Neural crest cell (in vitro differentiated cells): ENCODE results near the gene TMED1. TPM values are rescaled to one million over a fixed set of nuclear protein-coding genes. Genes with fewer than 3 reads are reported as not detected.
"Not testable (repeated sequence)": the region's sequence is repeated elsewhere in the genome, so short reads cannot be mapped to it uniquely, and the experiment has no call there.

Source experiments
- DNase-seq: peaks from one replicate; pipeline ENCODE4 v3.0.0; 2021; ENCODE audit warnings: low read depth, mixed read lengths, low spot score
- H3K27ac Mint-ChIP-seq: one replicate; pipeline ENCODE4 v1.8.0; 2021; ENCODE audit warnings: mild to moderate bottlenecking, mixed read lengths; ENCODE audit not compliant: unreplicated experiment
- H3K27me3 Mint-ChIP-seq: 2 replicates; pipeline ENCODE4 v1.8.0; 2021; ENCODE audit warnings: low read depth, mild to moderate bottlenecking, mixed read lengths
- H3K36me3 Mint-ChIP-seq: 2 replicates; pipeline ENCODE4 v1.8.0; 2021; ENCODE audit warnings: low read depth, mild to moderate bottlenecking, mixed read lengths
- H3K4me1 Mint-ChIP-seq: 2 replicates; pipeline ENCODE4 v1.8.0; 2021; ENCODE audit warnings: mixed read lengths
- H3K4me3 Mint-ChIP-seq: one replicate; pipeline ENCODE4 v1.8.0; 2021; ENCODE audit warnings: mild to moderate bottlenecking, mixed read lengths
- H3K9me3 Mint-ChIP-seq: 2 replicates; pipeline ENCODE4 v1.8.0; 2021; ENCODE audit warnings: mixed read lengths
- total RNA-seq: library from RNA; stranded (reverse); gene quantifications from 2 replicates; pipeline ENCODE4 v1.2.1, GENCODE V29; 2021
- TF ChIP-seq, protein P1 (sequence below): fragments of 200-600 bp; sonication (generic); conservative IDR thresholded peaks from 2 replicates; pipeline ENCODE4 v1.5.0; 2021; ENCODE audit warnings: antibody characterized with exemption, mild to moderate bottlenecking

The TMED1 gene
- total RNA-seq, 1 donor from 2014 or later = 30.9 TPM

DNA sequence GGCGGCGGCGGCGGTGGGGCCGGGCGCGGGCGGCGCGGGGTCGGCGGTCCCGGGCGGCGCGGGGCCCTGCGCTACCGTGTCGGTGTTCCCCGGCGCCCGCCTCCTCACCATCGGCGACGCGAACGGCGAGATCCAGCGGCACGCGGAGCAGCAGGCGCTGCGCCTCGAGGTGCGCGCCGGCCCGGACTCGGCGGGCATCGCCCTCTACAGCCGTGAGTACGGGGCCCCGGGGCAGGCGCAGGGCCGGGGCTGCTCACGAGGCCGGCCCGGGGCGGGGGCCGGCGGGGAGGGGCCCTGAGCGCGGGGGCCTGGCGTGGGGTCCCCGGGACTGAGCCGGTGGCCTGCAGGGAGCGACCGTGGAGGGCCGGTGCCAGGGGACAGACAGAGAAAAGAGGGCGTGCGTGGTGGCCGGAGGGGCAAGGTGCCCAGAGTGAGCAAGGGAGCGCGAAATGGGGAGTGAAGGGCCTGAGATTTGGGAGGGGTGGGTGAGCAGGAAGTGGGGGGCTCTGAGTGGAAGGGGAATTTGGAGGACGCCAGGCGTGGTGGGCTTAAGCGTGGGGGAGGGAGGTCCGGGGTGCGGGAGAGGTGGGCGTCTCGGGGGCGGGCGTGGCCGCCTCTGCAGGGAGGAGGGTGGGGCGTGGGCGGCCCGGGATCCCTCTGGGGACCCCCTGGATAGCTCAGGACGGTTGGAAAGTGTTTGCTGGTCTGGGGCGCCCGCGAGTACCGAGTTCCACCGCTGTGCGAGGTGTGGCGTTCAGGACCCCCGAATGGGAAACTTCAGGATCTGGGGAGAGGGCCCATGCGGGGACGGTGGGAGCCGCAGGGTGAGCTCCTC lies 35.9 kb upstream of the TMED1 start:
- H3K9me3 Mint-ChIP-seq = no peaks in the 10 kb centered on the region
- peaks cover 41% of the 10 kb centered on the region for H3K4me1 Mint-ChIP-seq
- H3K36me3 Mint-ChIP-seq = no peaks in the 10 kb centered on the region
- H3K27me3 Mint-ChIP-seq = no peaks in the 10 kb centered on the region
- H3K4me3 Mint-ChIP-seq = peak overlapping the region; percentile 90
- TF ChIP-seq, protein P1, sequence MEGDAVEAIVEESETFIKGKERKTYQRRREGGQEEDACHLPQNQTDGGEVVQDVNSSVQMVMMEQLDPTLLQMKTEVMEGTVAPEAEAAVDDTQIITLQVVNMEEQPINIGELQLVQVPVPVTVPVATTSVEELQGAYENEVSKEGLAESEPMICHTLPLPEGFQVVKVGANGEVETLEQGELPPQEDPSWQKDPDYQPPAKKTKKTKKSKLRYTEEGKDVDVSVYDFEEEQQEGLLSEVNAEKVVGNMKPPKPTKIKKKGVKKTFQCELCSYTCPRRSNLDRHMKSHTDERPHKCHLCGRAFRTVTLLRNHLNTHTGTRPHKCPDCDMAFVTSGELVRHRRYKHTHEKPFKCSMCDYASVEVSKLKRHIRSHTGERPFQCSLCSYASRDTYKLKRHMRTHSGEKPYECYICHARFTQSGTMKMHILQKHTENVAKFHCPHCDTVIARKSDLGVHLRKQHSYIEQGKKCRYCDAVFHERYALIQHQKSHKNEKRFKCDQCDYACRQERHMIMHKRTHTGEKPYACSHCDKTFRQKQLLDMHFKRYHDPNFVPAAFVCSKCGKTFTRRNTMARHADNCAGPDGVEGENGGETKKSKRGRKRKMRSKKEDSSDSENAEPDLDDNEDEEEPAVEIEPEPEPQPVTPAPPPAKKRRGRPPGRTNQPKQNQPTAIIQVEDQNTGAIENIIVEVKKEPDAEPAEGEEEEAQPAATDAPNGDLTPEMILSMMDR = peak; percentile 50
- no peak for DNase-seq
- H3K27ac Mint-ChIP-seq = peak overlapping the region; percentile 83

DNA sequence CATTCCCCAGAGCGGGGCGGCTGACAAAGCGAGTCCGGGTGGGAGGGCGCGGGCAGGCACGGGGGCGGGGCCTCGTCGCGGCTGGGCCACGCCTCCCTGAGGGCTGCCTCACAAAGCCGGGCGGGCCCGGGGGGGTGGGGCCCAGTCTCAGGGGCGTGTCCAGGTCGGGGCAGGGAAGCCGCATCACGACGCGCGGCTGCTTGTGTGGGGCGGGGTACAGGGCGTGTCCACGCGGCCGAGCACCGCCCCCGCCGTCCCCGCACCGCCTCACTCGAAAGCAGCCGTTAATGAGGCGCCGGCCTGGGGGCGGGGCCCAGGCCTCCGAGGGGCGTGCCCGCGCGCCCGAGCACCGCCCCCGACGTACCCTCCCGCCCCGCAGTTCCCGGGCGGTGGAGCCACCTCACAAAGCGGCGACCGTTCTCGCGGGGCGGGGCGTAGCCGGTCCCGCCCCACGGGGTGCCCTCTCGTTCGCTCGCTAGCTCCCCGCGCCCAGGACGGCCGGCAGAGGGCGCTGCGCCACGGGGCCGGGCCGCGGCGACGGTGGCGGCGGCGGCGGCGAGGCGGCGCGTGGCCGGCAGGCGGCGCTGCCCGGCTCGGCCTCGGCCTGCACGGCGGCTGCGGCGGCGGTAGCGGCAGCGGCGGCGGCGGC lies 35.1 kb upstream of the TMED1 start, which contains the start of gene CARM1:
Gene CARM1 (plus strand): TSS at position 599 of the 649 bp plus-strand sequence. CDS start 150 bp downstream, outside the sequence.
- Mint-ChIP-seq H3K36me3 (no peaks in the 10 kb centered on the region), H3K4me1 (peaks cover 33% of the 10 kb centered on the region), H3K4me3 (peak within 1 kb of the TSS; percentile 90), H3K9me3 (no peaks in the 10 kb centered on the region), H3K27ac (peak within 1 kb of the TSS; percentile 98), H3K27me3 (no peaks in the 10 kb centered on the region)
- peak; percentile 97 for DNase-seq
- TF ChIP-seq, protein P1 = peak; percentile 71

DNA sequence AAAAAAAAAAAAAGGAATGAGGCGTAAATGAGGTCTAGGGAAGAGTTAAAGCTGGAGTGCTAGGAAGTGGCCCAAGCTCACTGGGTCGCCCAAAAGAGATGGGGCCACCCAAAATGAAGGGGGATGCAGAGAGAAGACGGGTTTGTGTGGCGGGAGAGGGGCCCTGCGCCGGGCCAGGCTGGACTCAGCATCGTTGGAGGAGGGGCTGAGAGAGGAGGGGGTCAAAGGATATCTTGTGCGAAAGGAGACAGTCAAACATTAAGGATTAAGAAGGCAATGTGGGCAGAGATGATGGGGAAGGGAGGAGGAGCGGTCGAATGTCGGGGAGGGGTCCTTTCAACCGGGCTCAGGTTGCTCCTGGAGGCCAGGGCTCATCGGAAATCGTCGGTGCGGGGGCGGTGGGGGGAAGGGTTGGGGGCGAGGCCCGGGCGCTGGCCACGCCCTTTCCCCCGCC lies 34.5 kb upstream of the TMED1 start:
- peak overlapping the region; percentile 98 for H3K27ac Mint-ChIP-seq
- H3K36me3 Mint-ChIP-seq = no peaks in the 10 kb centered on the region
- H3K4me3 Mint-ChIP-seq = peak overlapping the region; percentile 87
- H3K9me3 Mint-ChIP-seq = no peaks in the 10 kb centered on the region
- H3K4me1 Mint-ChIP-seq = peaks cover 33% of the 10 kb centered on the region
- H3K27me3 Mint-ChIP-seq = no peaks in the 10 kb centered on the region
- TF ChIP-seq, protein P1 = no peak
- no peak for DNase-seq

DNA sequence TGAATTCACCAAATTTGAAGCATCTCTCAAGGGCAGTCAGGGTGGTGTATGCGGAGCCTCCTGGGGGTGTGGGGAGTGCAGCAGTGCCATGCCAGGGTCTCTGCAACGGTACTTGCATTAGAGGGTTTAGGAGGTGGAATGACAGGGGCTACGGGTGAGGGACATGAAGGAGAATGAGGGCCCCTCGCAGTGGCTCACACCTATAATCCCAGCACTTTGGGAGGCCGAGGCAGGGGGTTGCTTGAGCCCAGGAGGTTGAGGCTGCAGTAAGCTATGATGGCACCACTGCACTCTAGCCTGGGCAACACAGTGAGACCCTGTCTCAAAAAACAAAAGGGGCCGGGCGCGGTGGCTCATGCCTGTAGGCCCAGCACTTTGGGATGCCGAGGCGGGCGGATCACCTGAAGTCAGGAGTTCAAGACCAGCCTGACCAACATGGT lies 33.9 kb upstream of the TMED1 start:
- not testable (repeated sequence) for DNase-seq, H3K9me3 Mint-ChIP-seq, H3K27me3 Mint-ChIP-seq, H3K27ac Mint-ChIP-seq, H3K36me3 Mint-ChIP-seq
- peaks cover 33% of the 10 kb centered on the region for H3K4me1 Mint-ChIP-seq
- peak overlapping the region; percentile 87 for H3K4me3 Mint-ChIP-seq

DNA sequence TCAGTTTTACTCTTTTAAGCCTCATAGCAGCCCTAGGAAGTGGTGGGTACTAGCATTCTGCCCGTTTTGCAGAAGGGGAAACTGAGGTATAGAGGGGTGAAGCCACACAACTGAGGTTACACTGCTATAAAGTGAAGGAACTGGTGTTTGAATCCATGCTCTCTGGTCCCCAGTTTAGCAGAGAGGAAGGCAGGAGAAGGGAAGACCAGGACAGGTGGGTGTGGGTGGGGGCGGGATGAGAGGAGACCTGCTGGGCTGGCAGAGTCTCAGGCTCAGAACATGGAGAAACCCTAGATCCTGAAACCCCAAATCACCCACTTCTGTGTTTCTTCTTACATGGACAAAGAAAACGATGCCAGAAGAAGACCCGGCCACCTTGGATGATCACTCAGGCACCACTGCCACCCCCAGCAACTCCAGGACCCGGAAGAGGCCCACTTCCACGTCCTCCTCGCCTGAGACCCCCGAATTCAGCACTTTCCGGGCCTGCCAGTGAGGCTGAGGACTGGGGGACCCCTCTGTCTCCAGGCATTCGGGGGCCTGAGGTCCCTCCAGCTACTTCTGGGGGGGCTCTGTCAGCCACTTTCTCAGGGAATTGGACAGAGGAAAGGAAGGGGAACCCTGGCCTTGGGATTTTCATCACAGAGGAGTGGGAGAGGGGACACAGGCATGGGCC lies 33.0 kb upstream of the TMED1 start:
- DNase-seq = no peak
- Mint-ChIP-seq H3K27me3 (no peaks in the 10 kb centered on the region), H3K4me3 (peak overlapping the region; percentile 84), H3K36me3 (no peaks in the 10 kb centered on the region), H3K27ac (no peak overlapping the region), H3K4me1 (peaks cover 39% of the 10 kb centered on the region), H3K9me3 (no peaks in the 10 kb centered on the region)
- TF ChIP-seq, protein P1 = no peak
